ENCODE data around the gene SMAD2.

DNA sequence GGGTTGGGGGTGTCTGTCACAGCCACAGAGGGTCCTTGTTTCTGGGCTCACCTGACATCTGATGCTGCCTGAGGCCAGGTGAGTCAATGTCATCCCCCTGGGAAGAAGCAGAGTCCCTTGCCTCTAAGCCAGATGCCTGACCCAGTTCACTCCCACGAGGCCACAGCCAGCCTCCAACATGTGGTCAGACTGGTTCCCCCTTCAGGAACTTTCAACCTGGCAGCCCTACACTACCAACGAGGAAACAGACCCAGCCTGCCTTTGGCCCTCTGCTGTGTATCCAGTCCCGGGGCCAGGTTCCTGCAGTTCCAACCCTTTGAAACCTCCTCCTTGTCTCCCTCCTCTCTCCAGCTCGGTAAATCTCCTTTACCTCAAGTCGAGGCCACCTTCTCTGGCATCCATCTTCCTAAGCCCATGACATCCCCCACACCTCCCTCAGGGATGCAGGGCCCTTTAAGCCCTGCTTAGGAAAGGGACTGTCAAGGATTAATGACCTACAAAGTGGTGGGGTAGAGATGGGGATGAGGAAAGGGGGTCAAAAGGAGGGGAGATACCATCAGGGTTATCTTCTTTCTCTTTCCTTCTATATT, 49.2 kb upstream of the SMAD2 start:
- TF ChIP-seq, protein P1, sequence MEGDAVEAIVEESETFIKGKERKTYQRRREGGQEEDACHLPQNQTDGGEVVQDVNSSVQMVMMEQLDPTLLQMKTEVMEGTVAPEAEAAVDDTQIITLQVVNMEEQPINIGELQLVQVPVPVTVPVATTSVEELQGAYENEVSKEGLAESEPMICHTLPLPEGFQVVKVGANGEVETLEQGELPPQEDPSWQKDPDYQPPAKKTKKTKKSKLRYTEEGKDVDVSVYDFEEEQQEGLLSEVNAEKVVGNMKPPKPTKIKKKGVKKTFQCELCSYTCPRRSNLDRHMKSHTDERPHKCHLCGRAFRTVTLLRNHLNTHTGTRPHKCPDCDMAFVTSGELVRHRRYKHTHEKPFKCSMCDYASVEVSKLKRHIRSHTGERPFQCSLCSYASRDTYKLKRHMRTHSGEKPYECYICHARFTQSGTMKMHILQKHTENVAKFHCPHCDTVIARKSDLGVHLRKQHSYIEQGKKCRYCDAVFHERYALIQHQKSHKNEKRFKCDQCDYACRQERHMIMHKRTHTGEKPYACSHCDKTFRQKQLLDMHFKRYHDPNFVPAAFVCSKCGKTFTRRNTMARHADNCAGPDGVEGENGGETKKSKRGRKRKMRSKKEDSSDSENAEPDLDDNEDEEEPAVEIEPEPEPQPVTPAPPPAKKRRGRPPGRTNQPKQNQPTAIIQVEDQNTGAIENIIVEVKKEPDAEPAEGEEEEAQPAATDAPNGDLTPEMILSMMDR (IDR thresholded peaks at IDR 0.05; ENCODE audit: low read depth, low read length), result no peak
- TF ChIP-seq EZH2phosphoT487 (IDR thresholded peaks at IDR 0.05; ENCODE audit: low read depth), result no peak
